Epidermal melanocyte (primary cell): Measurements from ENCODE around the gene ADCK2.
"Not testable (repeated sequence)": the region's sequence is repeated elsewhere in the genome, so short reads cannot be mapped to it uniquely, and the experiment has no call there.

Source experiments
- DNase-seq: peaks from one replicate; pipeline ENCODE4 v3.0.0; 2011; ENCODE audit warnings: low spot score; ENCODE audit not compliant: insufficient read length

The ADCK2 gene

DNA sequence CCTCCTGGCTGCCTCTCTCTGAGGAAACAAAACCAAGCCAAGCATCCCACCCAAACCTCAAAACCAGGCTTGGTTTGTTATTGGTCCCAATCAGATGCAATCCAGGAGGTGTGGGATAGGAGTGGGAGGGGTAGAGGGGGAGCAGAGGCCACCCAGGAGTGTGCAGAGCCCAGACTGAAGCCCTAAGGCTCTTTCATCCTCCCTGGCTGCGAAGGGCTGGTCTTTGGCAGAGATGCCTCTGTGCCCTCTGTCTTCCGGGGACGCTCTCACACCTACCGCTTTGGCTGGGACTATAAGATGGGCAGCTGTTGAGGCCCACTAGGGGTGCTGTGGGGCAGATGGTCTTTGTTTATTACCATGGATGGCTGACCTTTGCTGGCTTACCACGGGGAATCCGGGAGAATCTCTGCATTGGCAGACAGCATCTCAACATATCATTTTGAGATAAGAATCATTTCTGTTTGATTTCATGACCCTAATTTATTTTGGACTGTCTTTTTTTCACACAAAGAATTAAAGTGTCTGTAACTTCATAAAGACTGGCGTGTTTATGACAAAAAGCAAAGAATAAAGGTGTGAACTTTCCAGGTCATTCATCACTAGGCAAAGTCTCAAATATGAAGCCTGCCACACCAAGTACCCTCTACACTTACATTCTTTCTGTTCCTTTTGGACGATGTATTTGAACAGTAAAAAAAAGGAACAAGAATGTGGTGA, 25.7 kb upstream of the ADCK2 start:
- peak; percentile 82 for DNase-seq

GRCh38 chr7:140649556-140650205, 23.1 kb upstream of the ADCK2 start:
- DNase-seq: no peak

GRCh38 chr7:140650367-140650766, 22.4 kb upstream of the ADCK2 start:
- no peak for DNase-seq

DNA sequence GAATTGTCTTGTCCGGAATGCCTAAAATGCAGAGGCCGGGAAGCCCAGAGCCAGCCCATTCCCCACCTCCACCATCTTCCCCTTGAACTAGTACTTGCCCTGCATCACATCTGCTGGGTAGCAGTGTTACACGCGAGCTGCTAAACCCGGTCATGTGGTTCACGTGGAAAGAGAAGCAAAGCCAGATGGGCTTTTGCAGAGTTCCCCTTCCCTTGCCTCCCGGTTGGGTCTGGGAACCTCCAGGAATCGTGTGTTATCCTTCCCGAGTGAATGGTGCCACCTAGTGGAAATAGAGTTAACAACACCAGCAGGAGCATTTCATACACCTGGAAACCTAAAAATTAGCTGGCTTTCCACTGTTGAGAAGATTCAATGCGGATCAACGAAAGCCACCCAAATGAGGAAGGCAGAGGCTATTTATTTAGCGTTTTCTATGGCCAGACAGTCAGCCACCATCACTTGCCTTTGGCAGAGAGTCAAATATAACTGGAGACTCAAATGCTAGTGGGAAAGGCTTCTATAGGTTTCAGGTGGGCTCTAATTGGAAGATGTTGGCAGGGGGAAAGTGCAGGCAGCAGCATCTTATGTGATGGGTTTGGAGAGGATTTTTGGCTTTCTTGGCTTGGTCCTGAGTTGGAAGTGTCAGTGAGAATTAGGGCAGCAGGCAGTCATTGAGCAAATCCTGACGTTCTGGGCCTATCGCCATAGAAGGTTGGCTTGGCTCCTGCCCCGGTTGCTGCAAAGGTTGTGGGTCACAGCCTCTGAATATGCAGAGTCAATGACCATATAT, 19.2 kb upstream of the ADCK2 start:
- DNase-seq: peak; percentile 91

DNA sequence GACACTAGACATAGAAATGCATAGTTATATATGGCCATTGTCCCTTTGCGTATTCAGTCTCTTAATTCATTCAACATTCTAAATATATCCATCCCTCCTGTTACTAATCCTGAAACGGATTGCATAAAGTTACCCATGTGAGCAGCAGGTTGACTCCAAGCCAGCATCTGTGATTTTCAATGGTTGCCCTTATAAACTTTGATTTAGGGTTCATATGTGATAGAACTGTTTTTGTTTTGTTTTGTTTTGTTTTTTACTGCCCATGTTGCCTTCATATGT, 18.7 kb upstream of the ADCK2 start:
- no peak for DNase-seq

GRCh38 chr7:140654661-140655060, 18.1 kb upstream of the ADCK2 start:
- DNase-seq: no peak

DNA sequence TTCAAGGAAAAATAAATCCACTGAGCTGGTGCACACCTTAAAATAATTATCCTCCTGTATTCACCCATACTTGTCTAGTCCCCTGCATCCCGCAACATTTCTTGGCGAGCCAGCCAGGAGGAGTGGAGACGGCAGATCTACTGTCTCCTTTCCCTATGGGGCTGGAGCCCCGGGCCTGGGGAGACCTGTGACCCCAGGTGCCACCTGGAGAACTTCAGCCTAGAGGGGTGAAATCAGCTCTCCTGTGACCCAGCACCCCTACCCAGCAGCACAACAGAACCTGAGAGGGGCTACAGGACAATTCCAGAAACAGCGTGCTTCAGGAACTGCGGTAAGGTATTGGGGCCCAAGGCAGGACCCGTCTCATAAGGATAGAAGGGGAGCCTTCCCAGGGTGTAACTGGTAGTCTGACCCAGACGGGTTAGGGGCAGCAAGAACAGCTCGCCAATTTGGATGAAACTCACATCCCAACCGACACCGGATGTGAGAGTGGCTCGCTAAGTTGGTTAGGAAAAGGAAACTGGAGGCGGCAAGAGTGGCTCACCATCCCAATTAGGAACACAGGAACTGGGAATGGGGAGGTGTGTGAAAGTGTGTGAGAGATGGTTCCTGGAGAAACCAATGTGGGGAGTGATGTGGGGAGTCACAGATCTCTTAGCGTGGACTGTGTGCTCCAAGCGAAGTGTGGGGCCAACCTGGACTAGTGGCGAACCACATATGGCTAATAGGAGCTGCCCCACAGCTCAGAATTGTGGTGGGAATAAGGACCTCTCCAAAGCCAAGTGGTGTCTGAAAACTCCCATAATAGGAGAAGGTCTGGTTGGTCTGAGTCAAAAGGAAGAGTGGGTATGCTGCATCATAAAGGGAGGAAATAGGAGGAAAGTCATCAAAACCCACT, 17.0 kb upstream of the ADCK2 start:
- DNase-seq: no peak

DNA sequence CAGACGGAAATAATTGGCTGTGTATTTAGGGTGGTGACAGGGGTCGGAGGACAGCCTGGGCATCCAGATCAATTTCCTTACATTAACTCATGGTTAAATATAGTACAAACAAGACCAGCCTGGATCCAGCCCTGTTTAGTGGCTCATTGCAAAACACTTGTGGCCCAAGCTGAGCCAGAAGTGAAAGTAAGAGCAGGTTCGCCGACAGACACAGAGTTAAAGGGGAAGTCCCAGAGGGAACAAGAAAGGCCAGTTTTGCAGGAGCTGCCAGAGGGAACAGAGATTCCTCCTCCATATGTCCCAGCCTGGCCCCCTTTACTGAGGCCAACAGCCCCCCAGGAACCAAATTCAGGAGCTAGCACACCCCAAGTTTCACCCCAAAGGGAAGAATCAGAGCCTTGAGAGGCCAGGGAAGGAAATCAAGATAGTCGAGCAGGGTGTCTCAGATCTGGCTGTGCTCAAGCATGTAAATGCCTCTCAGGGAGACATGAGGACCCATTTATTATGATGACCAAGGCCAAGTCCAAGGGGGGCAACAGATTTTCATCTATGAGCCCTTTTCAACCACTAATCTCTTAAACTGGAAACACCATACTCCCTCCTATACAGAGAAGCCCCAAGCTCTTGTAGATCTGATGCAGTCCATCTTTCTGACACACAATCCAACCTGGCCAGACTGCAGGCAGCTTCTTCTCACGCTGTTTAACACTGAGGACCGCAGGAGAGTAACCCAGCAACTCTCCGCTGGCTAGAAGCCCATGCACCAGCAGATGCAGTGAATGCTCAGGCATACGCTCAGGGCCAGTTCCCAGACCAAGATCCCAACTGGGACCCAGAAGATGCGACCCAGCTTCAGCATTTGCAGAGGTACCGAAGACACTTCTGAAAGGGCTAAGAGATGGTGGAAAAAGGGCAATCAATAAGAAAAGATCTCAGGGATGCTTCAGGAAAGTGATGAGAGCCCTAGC, 15.9 kb upstream of the ADCK2 start:
- no peak for DNase-seq

GRCh38 chr7:140657891-140658290, 14.9 kb upstream of the ADCK2 start:
- DNase-seq: no peak

DNA sequence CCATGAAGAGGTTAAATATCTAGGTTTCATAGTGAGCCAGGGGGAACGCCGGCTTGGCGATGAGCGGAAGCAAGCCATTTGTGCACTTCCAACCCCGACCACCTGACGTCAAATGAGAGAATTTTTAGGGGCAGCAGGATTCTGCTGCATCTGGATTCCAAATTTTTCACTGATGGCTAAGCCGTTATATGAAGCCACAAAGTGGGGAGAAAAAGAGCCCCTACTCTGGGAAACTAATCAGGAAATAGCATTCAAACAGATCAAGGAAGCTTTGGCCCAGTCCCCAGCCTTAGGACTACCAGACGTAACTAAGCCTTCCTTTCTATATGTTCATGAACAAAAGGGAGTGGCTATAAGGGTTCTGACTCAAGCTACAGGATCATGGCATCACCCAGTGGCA, 12.9 kb upstream of the ADCK2 start:
- DNase-seq: no peak

GRCh38 chr7:140661124-140661523, 11.6 kb upstream of the ADCK2 start:
- no peak for DNase-seq

GRCh38 chr7:140662938-140663337, 9.8 kb upstream of the ADCK2 start:
- DNase-seq: not testable (repeated sequence)

GRCh38 chr7:140667476-140667875, 5.3 kb upstream of the ADCK2 start:
- DNase-seq: no peak

DNA sequence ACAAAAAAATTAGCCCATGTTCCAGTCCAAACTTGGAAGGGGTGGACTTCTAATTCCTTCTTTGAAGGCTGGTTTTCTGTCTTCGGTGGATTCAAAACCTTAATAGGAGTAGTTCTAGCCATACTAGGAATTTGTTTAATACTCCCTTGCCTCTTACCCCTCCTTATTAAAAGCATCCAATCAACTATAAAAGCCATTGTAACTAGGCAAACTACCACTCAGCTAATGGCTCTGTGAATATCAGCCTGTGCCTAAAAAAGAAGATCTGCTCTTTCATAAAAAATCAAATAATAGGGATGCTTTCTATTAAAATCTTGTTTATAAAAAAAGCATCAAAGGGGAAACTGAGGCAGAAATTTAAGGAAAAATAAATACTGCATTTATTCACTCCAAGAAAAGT, 4.1 kb upstream of the ADCK2 start:
- no peak for DNase-seq

DNA sequence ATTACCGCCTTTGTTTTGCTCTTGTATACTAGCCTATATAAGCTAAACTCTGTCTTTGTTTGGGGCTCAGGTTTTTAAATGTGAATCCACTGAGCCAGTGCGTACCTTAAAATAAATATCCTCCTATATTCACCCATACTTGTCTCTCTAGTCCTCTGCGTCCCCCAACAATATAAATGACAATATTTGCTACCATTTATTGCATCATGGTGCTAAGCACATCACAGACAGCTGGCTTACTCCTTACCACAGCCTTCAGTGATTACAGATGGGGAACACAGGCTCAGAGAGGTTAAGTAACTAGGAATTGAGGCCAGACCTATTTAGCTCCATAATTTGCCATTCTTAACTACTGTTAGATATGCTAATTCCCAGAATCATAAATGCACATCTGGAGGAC, 3.4 kb upstream of the ADCK2 start:
- DNase-seq: no peak

GRCh38 chr7:140669862-140670261, 2.9 kb upstream of the ADCK2 start:
- not testable (repeated sequence) for DNase-seq

GRCh38 chr7:140670343-140670935, 2.3 kb upstream of the ADCK2 start:
- no peak for DNase-seq

- DNase-seq: no peak
Observed at GRCh38 chr7:140671966-140672365, 779 bp upstream of the ADCK2 start.

GRCh38 chr7:140673063-140673773, 473 bp downstream of the ADCK2 start:
- DNase-seq: no peak
